GM21528 (cell line): ENCODE results near the gene EOMES.
"Not testable (repeated sequence)": the region's sequence is repeated elsewhere in the genome, so short reads cannot be mapped to it uniquely, and the experiment has no call there.

Source experiments
- ATAC-seq: cut with Tn5 transposase; IDR thresholded peaks from one replicate; pipeline ENCODE4 v1.9.1; 2021; ENCODE audit warnings: mild to moderate bottlenecking, moderate library complexity; ENCODE audit not compliant: unreplicated experiment, low FRiP score

The EOMES gene

GRCh38 chr3:27721717-27722564 is at the start of gene EOMES:
Gene EOMES, minus strand, starts transcription at chr3:27722323. Its CDS starts 29 bp downstream, at chr3:27722294.
- peak; percentile 65 for ATAC-seq

DNA sequence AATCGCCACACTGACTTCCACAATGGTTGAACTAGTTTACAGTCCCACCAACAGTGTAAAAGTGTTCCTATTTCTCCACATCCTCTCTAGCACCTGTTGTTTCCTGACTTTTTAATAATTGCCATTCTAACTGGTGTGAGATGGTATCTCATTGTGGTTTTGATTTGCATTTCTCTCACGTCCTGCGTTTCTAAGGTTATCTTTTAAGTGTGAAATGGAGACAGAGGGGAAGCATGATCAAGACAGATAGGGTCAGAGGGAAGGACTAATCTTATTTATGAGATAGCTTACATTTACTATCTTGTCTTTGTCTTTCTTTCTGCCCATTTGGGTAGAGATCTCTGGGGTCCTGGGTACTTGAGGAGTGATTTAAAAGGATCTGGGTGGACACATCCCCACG is 48.3 kb upstream of the EOMES start:
- ATAC-seq: not testable (repeated sequence)

DNA sequence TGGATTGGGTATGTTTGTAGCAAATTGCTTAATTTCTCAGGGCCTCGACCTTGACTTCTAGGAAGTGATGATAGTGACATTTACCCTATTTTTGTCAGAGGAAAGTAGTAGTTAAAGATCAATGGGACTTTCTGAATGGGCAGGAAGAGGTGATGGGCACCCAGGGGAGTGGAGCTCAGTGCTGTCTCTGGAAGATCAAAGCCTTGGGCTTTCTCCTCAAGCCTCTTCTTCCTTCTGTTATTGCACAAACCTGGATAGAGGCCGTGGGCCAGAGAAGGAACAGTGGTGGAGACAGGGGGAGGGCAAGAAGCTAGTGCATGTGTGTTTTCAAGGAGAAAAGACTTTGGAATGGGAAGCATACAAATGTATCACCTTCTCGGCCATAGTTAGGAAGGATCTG is 44.9 kb upstream of the EOMES start:
- no peak for ATAC-seq

DNA sequence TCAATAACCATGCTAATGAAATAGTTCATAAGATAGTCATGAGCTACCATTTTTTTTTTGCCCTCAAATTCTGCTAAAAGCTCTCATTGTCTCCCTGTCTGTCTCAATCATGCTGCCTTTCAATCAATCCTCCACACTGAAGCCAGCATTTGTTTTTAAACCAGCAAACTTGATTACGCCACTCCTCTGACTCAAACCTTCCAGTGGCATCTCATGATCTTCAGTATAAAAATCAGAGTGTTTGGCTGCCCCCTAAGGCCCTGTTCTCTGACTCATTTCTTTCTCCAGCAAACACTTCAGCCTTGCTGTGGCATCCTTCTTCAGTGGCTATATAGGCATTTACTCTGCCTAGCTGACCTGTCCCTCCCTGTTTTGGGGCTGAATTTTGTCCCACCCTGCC is 36.0 kb upstream of the EOMES start:
- ATAC-seq: no peak

DNA sequence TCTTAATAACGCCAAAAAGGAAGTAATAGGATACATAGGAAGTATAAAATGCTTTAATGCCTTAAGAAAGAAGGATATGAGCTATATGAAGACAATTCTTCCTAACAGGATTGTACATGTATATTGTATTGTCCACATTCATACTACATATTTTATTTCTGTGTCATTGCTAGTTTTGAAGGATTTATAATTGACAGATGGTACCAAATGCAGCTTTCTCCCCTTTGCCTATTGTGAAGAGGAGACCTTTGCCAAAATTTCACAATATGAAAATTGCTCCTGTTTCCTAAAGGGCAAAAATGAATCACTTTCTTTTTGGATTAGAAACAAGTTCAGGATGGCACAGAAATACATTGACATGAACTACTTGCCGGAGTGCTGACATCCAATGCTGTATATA is 34.8 kb upstream of the EOMES start:
- no peak for ATAC-seq

- no peak for ATAC-seq
Measured at GRCh38 chr3:27752926-27753325, 30.8 kb upstream of the EOMES start.

DNA sequence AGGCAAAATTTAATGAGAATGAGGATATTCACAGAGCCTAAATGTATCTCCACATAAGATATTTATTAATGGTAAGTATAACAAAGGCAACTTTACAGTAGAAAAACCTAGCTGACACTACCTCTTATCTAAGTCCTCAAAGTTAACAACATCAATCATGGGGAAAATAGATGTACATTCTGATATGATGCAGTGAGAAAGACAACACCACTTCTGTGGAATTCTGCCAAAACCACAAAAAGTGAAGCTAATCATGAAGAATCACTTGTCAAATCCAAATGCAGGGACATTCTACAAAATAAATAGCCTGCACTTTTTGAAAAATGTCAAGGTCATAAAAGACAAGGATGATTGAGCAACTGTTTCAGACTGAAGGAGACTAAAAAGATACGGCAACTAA is 27.5 kb upstream of the EOMES start:
- no peak for ATAC-seq

GRCh38 chr3:27746838-27747237 is 24.7 kb upstream of the EOMES start:
- ATAC-seq: no peak

DNA sequence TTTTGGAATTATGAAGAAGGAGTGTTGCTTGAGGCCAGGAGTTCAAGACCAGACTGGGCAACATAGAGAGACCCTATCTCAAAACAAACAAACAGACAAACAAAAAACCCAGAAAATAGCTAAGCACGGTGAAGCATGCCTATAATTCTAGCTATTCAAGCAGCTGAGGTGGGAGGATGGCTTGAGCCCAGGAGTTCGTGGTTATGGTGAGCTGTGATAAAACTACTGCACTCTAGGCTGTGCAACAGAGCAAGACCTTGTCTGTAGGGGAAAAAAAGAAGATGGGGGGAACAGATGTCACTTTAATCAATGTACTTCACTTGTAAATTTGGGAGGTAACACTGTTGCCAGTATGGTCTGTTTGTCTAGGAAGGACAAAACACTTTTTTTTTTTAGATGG is 18.7 kb upstream of the EOMES start:
- no peak for ATAC-seq

DNA sequence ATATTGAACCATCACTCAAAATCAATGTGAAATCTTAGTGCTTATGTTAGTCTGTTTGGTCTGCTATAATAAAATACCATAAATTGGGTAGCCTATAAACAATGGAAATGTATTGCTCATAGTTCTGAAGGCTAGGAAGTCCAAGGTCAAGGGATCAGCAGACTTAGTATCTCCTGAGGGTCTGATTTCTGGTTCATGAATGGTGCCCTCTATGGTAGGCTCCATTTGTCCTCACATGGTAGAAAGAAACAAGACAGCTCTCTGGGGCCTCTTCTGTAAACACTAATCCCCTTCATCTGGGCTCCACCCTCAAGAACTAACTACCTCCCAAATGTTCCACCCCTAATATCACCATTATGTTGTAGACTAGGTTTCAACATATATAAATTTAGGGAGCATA is 15.0 kb upstream of the EOMES start:
- no peak for ATAC-seq

DNA sequence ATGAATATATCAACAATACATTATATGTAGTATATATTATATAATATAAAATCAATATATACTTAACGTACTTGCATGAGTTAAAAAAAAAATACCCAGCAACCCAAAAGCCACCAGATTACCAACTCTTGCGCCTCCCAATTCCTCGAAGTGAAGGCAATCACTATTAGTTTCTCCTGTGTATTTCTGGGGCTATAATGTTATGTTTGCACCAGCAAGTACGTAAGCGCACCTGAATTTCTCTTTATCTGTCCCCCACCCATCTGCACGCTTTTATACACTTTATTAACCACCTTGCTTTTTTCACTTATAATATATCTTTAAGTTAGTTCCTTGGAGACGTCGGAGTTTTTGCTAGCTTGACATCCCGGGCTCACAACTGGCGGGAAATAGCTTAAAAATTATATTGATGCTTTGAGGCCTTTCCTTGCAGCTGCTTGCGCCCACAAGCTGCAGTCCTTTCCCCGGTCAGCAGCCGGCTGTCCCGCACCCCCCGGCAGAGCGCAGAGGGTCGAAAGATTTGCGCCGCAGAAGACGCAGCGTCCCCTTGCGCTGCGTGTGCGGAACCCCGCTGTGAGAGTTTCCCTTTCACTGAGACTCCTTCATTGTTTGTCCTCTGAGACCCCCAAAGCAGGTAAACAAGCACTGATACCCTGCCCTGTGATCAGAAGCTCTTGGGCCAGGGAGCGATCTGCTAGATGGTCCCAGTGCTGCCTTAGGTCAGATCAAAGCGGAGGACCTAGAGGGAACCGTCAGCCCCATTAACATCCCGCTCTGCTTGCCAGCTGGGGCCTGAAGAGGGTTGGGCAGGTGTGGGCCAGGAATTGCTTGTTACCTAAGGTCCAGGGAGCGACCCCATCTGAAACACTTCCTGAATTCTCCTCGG is 8.9 kb upstream of the EOMES start:
- no peak for ATAC-seq

DNA sequence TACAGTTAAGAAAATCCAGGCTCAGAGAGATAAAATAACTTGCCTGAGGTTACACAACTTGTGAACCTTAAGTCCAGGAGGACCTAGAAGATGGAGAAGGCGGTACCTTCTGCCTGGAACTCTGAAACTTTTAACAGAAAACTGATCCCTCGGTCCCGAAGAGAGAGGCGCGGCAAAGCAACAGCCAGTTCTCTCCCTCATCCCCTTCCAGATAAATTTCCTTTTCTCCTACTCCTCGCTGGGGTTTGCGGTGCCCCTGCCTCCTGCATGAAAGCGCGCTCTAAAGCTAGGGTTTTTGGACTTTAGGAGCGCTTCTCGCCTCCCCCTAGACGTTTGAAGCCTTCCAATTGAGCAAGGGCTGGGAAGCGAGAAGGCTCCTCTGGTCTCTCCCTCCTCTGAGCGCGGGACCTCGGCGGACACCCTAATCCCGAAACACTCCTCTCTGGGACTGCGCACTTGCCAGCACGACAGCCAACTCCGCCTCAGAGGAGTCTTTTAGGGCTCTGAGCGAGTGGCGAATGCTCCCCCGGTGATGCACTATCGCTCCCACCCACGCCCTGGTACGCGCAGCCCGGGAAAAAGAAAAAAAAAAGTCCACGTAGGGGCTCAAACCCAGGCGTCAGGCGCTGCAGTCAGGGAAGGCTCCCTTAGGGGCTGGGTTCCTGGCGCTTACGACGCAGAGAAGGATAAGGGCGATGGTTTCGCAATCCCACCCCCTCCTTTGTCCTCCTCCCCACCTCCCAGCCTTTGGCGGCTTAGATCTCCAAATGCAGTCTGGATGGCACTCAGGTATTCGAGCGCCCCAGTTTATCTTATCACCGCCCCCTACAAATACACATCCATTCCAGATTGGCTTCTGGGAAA is 7.9 kb upstream of the EOMES start:
- no peak for ATAC-seq

DNA sequence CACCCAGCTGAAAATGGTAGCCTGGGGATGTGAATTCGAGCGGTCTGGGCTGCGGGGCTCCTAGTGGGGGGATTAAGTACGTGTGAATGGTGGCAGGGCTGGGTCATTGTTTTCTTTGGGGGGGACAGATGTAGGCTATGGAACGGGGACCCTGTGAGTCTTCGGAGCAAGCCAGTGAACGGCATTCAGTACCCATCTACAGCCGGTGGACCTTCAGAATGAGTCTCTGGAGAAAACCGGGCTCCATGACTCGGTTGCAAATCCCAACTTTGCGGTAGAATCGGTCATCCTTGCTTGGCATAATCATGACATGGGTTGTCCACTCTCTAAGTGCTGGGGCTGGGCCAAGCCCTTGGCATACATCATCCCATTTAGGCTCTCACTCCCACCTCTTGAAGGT is 7.2 kb upstream of the EOMES start:
- ATAC-seq: no peak

- ATAC-seq: no peak
Measured at GRCh38 chr3:27728195-27729087, 6.3 kb upstream of the EOMES start.

- no peak for ATAC-seq
Measured at GRCh38 chr3:27726240-27726639, 4.1 kb upstream of the EOMES start.

DNA sequence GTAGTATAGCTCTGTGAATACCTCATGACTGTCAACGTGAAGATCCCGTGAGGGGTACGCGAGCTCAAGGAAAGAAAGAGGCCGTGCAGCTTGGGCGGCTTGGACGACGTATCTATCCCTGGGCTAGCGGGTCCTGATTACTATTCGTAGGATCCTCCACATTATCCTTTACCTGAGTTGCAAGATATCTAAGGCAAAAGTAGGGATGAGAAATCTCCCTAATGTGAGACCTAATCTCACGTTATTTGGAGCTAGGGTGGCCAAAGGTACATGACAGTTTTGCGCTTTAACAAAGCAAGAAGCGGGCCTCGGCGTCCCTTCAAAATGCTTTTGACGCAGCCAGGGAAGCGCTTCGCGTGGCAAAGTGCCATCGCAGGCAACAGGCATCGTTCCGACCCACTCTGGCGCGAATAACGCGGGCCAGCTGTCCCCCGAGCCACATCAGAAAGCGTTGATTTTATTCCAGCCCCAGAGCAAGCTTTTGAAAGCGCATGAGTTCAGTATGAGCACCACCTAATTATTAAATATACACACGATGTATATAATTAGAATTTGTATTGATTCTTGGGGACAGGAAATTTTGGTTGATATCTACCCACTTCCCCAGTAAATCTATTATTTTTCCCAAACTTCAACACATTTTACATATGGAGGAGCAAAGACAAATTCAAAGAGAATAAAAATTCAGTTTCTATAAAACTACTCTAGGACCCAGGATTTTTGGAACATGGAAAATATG is 2.5 kb upstream of the EOMES start:
- no peak for ATAC-seq

DNA sequence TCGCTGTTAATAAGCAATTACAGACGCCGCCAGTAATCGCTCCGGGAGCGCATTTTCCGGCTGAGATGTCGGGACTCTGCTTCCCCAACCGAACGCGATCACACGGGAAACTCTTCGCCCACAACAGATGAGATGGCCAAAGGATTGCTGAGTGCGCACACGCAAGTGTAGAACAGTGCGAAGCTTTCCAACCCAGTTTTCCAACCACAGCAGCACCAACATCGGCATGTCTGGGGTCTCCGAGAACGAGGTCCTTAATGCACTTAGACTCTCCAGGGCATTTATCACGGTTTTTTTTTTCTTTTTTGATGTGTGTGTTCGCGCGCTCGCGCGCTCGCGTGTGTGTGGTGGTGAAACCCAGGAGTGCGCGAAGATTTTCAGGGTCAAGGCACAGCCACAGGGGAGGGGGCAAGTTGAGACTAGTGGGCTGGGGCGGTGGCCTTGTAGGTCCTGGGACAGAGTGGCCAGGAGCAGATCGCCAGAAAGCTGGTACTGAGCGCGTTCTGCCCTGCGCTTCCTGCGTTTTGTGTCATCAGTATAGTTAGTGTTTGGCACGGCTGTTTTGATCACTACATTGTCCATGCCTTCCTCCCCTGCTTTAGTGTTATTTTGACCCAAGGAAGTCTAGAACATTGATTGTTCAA is 1.8 kb upstream of the EOMES start:
- no peak for ATAC-seq

- no peak for ATAC-seq
Measured at GRCh38 chr3:27723456-27723814, 1.3 kb upstream of the EOMES start.

DNA sequence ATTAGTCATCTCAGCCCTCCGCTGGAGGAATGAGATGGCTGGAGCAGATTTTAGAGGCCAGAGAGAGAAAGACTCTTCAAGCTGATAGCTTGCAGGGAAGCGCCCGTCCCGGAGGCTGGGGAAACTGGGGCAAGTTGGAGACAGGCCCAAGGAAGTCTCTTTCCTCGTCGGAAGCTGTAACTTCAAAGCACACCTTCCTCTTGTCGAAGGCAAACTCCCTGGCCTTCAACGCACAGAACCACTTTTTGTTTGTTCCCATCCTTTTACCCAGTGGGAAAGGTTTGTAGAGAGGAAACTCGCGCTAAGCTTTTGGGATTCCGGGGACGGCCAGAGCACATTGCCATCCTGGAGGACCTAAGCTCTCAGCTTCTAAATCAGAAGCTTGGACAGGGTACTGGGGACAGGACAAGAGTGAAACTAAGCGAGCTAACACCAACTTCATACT is 900 bp upstream of the EOMES start:
- no peak for ATAC-seq
